Activated gamma-delta T cell treated with anti-CD3 and anti-CD28 coated beads, Interleukin-2, amount 50 U/mL, for 16 hours (primary cell): ENCODE data around the gene ANKRD63.

Experiments used
- DNase-seq: peaks from one replicate; pipeline ENCODE4 v3.0.0-alpha.2; 2020; ENCODE audit warnings: low read depth

ANKRD63 gene

DNA sequence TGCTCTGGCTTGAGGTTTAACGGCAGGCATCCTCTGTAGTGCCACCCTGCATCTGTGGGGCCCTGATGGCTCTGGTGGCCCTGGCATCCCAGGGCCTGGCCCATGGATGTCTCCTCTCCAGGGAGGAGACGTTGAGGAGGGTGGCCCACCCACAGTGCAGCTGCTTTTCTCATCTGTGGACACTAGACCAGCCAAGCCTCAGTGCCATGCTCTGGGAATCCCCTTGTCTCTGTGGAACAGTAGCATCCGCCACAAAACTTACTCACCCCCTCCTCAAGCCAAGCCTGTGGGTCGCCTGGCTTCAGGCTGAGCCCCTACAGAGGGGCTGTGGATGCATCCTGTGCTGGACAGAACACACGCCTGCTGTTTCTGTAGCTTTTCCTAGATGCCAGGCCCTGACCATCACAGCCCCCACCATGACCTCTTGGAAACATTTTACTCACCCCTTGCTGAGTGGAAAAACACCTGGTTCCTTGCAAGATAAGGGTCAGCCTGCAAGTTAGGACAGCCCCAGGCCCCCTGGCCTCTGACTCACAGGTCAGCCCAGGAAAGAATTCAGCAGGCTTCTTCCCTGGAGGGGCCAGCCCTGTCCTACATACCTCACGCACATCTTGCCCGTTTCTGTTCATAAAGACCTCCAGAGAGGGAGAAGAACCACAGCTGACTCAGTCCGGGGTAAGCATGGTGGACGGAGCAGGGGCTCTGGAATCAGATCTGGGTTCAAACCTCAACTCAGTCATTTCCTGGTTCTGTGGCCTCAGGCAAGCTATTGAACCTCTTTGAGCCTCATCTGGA, 25.0 kb downstream of the ANKRD63 start:
- DNase-seq = no peak

DNA sequence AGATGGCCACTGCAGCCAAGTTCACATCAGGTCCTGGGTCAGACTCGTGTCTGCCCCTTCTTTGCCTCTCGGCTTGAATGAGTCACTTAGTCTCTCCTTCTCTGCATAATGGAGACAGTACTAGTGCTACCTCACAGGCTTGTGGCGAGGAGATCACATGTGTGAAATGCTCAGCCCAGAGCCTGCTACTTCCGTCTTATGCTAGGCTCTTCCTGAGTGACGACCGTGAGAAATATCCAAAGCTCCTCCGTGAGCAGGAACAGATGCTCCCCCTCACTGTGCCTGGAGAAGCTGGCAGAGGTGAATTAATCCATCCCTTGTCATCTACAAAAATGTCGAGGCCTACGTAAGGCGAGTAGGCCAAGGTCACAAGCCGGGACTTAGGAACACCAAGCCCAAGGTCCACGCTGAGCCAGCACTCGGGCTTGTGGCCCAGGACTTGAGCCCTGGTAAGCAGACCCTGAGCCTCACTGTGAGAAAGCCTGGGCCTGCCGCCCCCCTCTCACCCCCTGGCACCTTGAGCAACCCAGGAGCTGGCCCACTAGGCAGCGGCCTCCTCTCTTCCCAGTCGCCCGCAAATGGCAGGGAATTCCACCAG, 26.1 kb downstream of the ANKRD63 start:
- no peak for DNase-seq

DNA sequence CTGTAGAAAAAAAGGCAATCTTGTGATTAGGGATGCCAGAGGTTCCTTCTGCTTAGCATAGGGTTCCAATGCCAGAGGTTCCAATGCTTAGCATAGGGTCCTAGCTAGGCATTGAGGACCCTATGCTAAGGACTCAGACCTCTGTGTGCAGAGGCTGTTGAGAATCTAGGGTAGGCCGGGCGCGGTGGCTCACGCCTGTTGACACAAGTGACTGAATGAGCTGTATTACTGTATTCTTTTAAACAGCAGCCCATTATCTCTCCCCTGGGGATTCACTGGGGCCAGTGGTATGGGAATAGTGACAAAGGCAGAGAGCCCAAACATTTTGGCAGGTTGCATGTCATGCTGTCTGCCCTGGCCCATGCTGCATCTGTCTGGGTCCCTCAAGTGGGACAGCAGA, 27.8 kb downstream of the ANKRD63 start:
- DNase-seq = no peak

DNA sequence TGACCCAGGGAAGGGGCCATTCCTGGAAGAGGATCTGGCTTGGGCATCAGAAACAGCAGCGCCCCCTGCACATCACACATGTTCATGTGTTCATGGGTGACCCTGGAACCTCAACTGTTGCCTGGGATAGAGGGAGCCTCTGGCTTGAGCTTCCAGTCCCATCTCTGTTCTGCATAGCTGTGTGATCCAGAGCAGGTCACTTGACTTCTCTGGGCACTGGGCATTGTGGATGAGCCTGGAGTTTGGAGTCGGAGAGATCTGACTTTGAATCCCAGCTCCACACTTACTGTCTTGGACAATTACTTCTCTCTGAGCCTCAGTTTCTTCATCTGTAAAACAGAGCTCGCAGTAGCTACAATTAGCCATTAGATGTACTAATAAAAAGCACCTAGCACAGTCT, 28.4 kb downstream of the ANKRD63 start:
- no peak for DNase-seq

DNA sequence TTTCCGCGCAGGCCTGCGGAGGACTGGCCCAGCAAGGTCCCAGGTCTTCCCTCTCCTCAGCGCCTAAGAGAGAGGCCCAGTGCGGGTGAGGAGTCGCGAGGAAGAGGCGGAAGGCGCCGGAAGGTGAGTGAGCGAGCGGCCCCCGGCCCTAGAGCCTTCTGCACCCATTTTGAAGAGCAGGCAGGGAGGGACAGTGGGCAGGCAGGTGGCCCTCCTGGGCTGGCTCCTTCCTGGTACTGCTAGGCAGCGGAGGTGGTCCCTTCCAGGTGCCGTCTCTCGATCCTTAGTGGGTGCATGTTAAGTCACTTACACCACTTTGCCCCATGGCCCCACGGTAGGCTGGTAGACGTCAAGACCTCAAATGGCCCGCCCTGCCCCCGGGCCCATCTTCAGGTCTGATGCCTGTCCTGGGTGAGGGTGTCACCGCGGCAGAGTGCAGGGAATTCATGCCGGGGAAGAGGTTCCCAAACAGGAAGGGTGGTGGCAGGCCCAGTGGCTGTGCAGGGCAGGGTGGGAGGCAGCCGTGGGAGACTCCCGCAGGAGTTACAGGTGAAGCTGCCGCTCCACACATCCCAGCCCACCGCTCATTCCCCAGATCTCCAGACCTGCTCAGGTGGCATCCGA, 29.6 kb downstream of the ANKRD63 start:
- DNase-seq = no peak

DNA sequence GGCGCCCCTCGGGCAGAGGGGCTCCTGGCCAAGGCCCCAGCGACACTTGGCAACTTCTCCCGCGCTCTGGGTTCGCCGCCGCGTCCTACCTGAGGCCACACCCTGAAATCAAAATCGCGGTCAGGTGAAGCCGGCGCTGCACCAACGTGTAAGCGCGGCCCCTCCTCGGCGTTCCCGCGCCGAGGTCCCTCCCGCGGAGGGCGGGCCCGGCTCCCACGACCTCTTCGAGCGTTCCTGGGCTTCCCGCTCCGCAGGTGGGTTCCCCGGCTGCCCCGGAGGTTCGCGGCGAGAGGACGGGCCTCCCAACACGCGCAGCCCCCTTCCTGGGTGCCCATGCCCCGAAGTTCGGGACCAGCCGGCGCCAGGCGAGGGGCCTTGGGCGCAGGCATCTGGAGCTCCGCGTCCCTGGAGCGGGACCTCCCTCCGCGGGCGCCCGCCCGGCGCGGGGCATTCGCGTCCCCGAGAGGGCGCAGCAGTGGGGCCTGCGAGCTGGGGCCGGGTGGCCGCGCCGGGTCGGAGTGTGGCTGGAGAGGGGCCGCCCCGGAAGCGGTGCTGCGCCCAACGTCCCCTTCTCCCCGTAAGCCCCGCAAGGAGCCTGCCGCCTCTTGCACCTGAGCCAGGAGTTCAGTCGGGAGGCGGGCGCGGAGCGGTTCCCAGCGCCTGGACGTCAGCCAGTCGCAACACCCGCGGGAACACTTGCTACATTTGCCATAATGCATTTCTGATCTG, 30.3 kb downstream of the ANKRD63 start:
- DNase-seq = no peak

DNA sequence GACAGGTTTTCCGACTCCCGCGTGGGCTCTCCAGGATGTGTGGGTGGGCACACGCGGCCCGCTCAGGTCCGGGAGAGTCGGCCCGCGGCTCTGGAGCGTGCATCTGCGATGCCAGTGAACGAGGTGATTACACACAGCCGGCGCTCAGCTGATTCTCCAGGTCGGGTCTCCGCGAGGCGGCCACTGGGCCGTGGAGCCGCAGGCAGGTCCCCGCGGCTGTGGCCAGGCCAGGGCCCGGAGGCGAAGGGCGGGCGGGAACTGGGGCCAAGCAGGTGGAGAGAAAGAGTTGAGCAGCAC, 30.8 kb downstream of the ANKRD63 start:
- no peak for DNase-seq

DNA sequence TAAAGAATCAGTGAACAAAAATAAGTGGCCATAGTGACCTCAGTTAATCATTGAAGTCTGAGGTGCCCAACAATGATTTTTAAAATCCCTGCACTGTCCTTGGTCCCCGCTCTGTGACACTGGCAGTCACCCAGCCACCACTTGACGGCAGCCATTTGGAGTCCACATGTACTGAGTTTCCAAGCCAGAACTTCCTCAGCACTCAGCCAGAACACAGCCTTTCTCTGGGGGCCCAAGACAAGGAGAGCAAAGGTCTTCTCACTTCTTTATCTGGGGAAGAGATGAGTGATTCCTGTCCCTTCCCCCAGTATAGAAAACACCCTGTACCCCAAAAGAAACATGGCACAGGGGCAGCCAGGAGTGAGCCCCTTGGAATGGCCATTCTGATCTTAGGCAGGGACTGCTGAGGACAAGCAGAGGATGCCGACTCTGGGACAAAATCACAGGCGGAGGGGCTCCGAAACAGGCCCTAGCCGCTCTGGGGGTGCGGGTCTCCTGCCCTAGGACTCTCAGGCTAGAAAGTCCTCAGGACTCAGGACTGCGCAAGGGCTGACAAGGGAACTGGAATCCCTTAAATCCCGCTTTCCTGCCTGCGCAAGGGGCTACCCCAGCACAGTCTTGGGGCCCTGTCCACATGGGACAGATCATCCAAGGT, 31.3 kb downstream of the ANKRD63 start:
- DNase-seq = no peak

DNA sequence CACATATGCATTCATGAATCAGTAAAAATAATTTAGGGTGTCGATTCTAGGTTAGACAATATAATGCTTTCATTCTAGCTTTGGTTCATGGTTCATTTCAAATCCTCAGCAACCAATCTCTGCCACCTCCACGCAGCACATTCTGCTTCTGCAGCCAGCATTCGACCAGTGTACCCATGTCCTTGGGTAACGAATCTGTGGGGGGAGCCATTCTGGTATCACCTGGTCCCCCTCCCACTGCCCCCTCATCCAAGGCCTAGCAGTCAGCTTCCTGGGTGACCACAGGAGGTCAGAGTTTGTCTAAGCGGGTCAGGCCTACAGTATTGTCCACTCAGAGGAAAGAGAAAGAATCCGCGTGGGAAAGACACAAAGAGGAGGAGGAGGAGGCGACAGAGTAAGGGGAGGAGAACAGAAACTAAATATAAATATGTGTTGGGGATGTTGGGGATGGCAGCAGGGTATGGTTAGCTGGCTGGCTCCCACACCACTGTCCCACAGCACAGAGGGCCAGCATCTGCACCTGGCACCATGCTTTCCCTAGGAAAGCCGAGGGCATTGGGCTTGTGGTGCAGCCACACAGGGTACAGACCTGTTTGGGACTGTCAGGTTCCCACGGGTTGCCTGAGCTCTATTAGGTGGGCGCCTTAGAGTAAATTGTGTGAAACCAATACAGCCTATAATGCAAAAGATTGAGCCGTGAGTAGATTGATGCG, 31.9 kb downstream of the ANKRD63 start:
- no peak for DNase-seq

DNA sequence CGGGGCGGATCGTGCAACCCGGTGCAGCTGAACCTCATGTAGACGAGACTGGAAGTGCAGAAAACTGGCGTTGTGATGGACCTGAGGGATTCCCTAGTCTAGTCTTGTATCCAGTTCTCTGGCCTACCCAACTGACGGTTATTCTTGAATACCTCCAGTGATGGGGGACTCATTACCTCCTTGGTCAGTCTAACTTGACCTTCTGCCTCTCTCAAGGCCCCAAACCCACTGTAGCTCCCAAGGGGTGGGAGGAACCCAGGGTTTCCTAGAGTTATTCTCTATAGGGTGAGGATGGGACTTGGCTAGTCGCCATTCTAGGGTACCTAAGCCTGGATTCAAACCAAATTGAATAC, 32.6 kb downstream of the ANKRD63 start:
- no peak for DNase-seq

DNA sequence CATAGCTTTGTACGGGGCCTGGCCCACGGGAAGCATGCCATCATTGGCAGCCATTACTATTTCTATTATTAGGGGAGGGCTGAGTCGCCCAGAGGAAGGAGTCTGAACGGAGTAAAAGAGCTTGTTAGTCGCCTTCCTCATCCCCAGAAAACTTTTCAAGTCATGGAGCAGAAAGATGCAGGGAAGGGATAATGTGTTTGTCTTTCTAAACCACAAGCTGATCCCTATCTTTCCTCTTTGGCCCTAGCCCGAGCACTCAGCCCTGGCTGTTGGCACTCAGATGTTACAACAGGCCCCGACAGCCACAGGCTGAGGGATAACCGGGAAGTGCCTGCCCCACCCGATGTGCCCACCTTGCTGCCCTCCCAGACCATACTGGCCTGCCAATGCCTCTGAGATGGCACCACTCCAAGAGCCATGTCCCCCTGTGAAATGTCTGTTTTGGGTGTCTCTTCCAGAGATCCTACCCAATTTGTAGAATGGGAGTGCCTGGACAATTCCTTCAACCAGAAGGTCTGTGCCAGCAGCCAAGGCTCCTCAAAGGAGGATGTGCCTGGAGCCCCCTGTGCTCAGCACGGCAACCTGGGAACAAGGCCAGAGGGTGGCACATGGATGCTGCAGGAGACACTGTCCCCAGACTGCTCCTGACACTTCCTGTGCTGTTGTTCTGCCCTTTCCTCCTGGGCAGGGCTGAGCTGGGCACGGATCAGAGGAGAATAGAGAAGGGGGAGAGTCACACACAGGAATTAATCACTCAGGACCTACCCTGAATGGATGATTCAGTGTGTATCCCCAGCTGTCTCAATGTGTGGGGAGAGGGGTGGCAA, 33.2 kb downstream of the ANKRD63 start:
- no peak for DNase-seq

DNA sequence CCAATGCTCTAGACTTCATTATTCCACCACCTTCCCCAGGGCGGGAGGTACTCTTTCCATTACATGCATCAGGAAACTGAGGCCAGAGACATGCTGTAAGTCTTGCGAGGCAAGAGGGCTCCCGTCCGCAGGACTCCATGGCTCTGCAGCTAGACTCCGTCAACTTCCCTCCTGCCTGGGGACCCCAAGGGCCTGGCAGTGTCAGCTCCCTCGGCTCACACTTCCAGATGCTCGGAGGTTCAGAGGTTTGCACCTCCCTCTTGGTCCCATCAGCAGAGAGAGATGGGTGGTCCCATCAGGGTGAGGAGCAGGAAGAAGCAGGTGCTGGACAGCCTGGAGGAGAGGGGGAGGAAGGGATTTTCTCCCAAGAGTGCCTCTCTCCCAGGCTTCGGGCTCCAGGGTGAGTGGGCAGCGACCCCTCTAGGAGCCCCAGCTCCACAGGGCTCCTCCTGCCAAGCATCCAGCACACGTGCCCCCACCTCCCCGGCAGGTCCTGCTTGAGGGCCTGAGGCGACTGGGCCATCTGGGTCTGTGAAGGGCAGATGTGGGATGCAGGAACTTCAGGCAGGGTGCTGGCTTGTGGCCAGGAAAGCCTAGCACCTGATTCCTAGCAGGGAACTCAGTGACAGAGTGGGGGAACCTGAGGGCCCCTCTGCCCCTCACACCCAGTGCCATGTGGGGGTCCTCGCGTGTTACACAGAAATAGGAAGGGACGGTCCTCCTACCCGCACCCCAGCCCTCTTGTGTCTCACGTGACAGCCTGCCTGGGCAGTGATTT, 34.7 kb downstream of the ANKRD63 start:
- no peak for DNase-seq

DNA sequence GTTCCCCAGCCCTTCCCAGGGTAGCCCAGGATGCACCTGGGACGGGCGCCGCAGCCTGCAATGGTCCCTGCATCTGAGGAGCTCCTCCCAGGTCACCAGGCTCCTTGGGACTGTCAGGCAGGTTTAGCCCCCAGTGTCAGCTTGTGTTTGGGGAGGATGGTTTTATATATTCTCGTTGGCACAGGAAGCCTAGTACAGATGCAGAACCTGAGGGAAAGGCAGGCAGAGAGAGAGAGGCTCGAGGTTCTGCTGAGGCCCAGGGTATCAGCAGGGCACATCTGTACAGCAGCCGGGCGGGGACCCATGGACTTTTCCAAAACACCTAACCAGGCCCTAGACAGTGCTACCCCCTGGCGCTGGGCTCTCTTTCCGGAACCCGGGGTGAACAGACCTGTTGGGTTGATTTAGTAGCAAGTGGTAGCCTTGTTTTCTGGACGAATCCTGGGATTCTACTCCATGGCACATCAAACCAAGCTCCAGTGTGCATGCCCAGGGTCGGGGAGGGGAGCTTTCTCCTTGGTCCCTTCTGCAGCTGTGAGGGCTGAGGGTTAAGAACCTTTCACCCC, 35.4 kb downstream of the ANKRD63 start:
- no peak for DNase-seq

DNA sequence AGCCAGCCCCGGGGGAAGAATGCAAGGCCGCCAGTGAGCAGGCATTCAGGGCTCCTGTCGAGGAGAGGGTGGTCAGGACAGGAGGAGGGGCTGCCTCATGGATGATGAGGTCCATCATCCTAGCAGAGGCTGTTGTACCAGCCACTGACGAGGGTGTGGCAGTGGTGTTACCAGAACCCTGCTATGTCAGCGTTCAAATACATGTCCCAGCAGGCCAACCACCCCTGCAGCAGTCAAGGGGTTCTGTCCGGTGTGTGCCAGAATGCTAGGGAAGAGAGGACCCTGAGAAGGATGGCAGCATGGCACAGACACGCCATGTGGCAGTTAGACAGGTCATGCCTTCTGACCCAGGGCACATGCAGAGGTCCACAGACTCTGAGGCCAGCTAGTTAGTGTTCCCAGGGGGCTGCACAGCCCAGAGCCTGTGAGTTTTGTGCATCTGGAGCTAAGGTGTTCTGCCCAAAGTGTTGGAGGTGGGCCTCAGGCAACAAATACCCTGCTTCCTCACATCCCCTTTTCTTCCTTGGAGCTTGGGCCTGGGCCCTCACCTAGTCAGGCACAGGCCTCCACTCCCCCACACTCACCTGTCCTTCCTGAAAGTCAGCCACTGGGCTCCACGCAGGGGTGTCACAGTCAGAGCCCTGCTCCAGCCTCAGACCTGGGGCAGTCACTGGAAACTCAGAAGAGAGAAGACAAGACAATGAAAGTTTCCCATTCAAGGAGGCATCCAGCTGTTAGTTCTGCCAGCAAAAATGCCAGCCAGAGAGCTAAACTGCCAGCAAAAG, 36.2 kb downstream of the ANKRD63 start:
- no peak for DNase-seq

DNA sequence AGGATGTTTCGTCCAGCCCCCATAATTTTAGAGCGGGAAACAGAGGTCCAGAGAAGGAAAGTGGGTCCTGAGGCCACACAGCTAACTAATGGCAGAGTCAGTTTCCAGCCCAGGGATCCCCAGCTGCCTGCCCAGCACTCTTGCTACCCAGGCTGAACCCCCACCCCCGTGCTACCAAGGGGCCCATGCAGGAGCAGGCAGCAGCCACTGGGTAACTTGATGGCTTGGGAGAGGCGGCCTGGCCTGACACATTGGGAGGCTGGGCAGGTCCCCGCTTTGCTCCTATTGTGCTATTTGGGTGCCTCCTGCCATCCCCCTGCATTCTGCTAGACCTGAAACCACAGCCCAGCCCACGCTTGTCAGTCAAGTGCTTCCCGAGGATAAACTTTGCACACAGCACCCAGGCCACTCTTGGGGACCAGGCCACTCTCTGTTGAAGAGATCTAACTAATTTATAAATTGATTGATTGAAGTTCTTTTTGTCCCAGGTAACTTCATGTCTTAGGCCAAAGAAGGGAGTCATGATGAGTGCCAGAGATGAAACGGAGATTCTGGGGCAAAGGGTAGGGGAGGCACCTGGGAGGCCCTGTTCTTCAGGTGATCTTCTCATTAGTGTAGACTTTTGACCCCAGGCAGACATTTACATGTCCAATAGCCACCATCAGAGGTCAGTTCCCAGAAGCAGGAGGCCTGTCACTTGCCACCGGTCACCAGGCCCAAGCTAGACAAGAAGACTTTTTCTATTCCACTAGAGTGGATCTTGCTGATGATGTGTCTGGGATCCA, 37.0 kb downstream of the ANKRD63 start:
- no peak for DNase-seq

DNA sequence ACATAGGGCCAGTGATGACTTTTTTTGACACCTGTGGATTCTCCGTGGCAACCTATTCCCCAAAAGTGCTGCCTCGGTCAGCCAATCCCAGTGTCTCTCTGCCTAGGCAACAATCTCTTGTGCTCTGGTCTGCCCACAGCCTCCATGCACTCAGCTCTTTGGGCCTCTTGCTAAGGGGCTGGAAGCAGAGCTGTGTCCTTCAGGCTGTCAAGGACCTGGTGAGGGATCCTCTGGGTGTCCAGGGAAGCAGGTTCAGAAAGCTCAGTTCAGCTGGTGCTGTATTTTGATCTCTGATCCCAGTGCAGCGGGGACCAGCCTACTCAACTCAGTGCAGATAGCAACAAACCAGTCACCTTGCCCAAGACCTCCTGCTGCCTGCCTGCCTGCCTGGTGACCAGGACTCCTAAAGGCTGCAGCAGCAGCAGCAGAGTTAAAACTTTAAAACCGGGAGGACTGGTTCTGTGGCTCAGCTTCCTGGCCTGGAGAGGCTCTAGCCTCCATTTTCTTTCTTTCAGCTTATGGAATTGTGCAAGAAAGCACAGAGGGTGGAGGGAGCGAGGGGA, 37.8 kb downstream of the ANKRD63 start:
- DNase-seq = no peak

DNA sequence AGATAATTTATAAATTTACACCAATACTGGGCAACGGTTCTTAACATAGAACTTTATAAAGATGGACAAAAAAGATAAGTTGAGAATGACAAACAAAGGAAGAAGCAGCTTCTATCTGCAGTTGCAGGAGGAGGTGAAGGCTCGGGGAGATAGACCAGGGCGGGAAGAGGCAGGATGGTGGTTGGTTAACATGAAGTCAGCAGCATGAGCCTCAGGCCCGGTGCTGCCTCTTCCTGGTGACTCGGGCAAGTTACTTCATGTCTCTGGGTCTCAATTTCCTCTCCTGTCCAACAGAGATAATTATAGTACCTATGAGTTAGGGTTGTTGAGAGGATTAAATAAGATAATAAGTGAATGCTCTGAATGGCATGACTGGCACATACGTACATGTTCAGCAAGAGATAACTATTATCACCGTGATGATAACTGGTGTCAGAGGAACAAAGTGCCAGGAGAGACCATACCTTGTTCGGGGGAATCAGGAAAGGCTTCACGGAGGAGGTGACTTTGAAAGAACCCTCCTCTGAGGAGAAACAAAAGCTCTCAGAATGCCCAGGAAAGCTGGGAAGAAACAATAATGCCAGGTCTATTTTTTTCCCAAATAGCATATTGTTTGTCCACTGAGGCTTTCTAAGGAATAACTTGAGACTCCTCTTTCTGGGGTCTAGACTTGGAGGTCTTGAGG, 39.6 kb downstream of the ANKRD63 start:
- no peak for DNase-seq
